HG02870 (cell line): ENCODE data around the gene FOSL1.

ENCODE experiments used
- ATAC-seq: cut with Tn5 transposase; IDR thresholded peaks from one replicate; pipeline ENCODE4 v1.9.1; 2021; ENCODE audit warnings: mild to moderate bottlenecking, moderate library complexity; ENCODE audit not compliant: unreplicated experiment

The FOSL1 gene

DNA sequence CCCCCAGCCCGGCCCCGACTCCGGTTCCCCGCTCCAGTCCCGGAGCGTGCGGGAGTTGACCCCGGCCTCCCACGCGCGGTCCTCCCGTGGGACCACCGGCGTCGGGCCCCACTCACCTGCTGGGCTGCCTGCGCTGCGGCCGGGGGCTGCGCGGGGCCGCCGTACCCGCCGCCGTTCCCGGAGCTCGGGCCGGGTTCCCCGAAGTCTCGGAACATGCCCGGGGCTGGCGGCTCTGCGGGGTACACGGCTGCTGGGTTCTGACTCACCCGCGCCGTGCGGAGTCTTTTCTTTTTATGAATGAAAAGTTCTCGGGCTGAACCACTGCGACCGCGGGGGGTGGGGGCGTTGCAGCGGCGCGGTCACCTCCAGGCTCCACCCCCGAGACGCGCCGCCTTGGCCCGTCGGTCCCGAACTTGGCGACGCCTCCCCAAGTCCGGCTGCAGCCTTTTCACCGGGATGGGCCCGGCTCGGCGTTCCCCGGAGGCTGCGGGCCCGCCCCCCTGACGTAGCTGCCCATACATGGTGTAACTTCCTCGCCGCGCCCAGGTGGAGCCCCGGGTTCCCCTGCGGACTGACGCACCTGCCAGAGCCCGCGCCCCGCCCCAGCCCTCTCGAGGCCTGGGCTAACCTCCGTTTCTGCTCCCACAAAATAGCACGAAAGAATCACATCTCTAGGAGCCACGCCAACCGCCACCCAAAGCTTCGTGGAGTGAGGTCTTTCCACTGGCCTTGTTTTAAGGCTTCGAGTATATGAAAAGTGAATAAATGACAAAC is at the start of gene FOSL1:
Gene FOSL1 (minus strand): TSS at position 264 of the 774 bp plus-strand sequence. CDS start 49 bp downstream, at position 215.
- peak; percentile 76 for ATAC-seq

DNA sequence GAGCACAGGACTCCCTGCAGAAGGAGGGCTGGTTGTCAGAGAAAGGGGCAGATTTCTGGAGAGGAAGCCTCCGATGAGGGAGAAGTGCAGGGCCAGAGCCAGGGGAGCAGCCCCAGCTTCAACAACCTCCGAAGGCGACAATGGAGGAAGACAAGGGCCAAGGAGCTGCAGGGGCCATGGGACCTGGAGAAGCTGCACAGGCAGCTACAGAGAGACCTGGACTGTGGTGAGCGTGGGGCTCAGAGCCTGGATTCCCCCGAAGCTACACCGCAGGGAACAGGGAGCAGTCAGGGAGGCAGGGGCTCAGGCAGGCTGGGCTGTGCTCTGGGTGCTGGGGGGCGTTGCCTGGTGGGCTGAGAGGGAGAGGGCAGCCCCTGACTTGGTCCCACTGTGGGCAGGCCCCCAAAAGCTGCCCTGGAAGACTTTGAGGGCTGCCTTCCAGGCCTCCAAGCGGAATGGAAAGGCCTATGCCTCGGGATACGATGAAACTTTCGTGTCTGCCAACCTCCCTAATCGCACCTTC is 47.5 kb upstream of the FOSL1 start:
- ATAC-seq, result no peak

DNA sequence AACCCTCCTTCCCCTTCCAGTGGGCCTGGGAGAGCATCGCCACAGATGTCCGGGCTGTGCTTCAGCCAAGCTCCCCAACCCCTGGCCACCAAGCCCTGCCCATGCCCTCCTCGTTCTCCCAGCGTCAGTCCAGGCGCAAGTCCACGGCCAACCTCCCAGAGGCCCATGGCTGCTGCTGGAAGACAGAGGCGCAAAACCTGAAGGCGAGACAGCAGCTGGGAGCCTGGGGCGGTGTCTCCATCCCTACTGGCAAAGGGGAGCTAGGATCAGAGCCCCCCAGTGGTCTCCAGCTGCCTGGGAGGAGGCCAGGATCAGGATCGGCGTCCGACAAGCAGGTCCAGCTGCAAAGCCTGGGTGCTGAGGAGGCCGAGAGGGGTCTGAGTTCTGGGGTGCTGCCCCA is 46.9 kb upstream of the FOSL1 start:
- no peak for ATAC-seq

DNA sequence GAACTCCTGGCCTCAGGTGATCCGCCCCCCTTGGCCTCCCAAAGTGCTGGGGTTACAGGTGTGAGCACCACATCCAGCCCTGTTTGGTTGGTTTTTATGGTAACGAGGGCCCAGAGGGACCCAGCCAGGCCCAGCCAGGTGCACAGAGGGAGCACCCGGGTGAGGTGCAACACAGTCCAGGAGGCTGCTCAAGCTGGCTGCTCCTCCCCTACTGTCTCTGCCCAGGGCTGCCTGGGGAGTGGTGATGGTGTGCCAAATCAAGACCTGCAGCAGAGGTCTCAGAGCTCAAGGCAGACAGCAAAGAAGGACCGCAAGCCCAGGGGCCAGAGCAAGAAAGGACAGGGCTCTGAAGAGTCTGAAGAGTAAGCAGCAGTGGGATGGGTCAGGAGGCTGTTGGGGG is 46.5 kb upstream of the FOSL1 start:
- ATAC-seq, result no peak

DNA sequence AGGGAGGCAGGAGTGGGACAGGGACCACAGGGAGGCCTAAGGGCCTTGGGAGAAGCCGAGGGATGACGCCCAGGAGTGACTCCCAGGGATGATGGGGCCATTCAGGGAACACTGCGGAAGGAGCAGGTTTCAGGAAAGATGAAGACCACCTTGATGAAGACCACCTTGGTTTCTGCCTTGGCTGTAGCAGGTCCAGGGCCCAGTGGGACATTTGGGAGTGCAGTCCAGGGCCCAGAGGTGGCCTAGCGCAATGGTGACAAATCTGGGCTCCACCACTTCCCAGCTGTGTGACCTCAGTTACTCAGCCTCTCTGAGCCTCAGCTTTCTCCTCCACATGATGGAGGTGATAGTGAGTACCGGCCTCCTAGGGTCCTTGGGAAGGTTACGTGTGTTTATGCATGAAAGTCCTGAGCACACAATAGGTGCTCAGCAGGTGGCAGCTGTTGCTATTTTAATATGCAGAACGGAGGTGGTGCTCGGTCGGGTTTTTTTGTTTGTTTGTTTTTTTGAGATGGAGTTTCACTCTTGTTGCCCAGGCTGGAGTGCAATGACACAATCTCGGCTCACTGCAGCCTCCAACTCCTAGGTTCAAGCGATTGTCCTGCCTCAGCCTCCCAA is 45.9 kb upstream of the FOSL1 start:
- no peak for ATAC-seq

DNA sequence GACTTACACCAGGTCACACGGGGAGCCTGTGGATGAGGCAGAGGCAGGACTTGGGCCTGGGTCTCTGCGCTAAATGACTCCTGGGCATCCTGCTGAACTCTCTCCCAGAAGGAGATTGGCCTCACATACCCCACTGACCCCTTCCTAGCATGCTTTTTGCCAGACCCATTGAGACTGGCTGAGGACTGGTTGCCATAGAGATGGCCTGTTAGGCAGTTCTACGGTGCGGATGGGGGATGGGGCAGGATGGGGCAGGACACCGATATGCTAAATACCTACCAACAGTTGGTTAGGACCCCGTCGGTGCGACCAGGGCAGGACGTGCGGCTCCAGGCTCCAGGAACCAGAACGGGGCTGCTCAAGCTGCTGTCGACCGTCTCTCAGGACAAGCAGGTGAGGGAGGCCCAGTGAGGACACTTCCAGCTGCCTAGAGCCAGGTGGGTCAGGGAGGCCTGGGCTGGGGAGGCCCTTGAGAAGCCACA is 45.3 kb upstream of the FOSL1 start, which contains the start of gene TSGA10IP:
Gene TSGA10IP (plus strand): TSS at position 51 of the 482 bp plus-strand sequence. CDS start 196 bp downstream, at position 247.
- ATAC-seq, result no peak

DNA sequence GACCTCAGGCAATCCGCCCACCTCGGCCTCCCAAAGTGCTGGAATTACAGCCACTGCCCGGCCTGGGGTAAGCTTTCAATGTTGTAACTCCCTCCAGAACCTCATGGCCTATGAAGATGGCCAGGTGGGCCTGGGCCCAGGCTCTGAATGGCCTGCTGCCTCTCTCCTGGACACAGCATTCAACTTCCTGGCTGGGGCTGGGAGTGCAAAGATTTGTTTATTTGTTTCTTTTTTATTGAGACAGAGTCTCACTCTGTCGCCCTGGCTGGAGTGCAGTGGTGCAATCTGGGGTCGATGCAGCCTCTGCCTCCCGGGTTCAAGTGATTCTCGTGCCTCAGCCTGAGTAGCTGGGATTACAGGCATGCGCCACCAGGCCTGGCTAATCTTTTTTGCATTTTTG is 44.6 kb upstream of the FOSL1 start:
- ATAC-seq, result no peak

DNA sequence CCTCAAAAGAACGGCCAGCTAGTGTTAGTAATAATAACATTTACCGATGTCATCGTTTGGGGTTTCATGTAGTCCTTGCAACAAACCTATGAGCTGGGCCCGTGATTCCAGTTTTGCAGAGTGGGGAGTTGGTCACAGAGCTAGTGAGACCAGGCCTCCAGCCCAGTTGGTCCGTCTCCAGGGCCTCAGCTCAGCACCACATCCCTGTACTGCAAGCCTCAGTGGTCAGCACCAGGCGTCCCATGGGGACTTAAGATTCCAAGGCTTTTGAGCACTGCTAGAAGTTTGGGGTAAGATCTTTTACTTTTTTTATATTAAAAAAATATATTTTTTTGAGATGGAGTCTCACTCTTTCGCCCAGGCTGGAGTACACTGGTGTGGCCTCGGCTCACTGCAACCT is 44.0 kb upstream of the FOSL1 start:
- no peak for ATAC-seq

DNA sequence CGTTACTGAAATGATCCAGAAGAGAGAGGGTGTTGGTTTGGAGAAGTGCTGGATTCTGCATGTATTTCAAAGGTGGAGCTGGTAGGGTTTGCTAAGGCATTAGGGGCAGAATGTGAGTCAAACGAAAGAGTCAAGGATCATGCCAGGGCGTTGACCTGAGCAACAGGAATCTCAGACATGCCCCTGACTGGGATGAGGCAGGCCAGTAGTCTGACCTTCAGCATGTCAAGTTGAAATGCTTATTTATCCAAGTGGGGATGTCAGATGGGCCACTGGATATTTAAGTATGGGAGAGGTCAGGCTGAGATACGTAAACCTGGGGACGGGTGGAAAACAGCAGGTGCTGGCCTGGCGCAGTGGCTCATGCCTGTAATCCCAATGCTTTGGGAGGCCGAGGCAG is 42.3 kb upstream of the FOSL1 start:
- no peak for ATAC-seq

DNA sequence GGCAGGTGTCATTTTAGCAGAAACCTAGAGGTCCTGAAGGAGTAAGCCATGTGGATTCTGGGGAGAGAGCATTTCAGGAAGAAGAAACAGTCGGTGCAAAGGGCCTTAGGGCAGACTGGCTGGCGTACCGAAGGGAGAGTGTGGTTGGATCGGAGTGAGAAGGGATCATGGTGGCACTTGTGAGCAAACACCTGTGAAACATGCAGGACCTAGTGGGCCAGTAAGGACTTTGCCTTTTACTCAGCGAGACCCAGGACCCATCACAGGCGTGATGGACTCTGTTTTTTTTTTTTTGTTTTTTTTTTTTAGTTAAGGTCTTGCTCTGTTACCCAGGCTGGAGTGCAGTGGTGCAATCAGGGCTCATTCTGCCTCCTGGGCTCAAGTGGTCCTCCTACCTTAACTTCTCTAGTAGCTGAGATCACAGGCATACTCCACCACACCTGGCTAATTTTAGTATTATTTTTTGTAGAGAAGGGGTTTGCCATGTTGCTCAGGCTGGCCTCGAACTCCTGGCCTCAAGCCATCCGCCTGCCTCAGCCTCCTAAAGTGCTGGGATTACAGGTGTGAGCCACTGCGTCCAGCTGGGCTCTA is 41.6 kb upstream of the FOSL1 start:
- no peak for ATAC-seq

DNA sequence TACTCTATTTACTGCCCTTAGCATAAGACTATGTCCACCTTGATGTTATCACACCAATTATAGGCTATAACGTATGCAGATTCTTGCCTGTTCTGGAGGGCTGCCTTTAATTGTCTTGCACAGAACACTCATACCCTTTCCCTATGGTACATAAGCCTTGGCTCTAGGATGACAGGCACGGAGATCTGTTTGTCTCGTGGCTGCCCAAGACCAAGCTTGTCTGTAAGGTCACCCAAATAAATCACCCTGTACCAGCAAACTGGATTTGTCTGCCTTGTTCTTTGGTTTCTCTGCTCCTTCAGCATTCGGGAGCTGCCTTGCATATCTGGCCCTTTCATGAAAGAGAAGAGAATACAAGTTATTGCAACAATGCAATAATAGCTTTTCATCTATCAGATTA is 37.6 kb upstream of the FOSL1 start:
- no peak for ATAC-seq

DNA sequence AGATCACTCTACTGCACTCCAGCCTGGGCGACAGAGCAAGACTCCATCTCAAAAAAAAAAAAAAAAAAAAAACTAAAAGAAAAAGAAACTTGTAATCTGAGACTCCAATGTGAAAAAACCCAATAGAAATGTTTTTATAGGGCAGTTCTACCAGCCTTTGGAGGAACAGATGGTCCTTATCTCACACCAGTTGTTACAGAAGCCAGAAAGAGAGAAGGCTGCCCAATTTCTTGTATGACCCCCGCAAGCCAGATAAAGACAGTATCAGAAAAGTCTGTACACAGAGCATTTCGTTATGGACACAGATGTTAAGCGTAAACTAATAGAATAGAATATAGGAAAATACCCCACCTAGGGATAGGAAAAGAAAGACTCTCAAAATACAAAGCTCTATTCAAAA is 33.8 kb upstream of the FOSL1 start:
- no peak for ATAC-seq

DNA sequence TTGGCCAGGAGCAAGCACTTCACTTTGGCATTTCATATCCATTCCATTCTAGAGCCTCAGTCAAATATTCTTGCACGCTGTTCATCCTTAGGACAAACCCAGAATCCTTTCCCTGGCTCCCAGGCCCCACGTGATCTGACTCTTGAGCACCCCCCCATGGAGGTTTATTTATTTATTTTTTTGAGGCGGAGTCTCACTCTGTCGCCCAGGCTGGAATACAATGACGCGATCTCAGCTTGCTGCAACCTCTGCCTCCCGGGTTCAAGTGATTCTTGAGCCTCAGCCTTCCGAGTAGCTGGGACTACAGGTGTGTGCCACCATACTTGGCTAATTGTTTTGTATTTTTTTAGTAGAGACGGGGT is 32.4 kb upstream of the FOSL1 start:
- ATAC-seq, result no peak

DNA sequence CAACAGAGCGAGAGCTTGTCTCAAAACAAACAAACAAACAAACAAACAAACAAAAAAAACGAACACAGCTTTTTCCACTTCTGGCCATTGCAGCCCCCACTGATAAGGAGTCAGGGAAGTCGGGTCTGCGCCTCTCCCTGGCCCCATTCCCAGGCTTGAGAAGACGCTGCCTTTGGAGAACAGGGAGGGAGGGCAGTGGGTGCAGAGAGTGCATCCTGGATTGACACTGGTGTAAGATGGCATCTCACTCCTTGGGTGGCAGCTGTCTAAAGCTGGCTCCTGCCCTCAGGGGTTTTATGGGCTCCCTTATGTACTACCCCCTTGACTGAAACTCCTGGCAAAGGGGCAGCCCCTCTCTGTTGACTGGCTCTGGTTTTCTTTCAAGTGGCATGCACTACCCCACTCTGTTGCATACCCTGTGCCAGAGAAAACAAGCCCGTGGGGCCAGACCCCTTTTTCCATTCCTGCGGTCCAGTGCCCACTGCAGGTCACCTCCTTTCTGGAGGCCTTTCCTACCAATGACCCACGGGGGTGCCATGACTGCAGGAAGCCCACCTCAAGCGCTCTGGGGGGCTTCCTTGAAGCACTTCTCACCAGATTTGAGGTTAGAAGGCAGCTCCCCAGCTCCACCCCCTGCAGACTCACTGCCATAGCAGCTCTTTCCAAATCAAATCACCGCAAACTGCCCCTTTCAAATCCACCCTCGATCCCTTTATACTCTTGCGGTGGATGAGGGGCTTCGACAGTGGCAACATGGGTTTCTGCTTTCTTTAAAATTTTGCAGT is 31.8 kb upstream of the FOSL1 start:
- ATAC-seq, result no peak

DNA sequence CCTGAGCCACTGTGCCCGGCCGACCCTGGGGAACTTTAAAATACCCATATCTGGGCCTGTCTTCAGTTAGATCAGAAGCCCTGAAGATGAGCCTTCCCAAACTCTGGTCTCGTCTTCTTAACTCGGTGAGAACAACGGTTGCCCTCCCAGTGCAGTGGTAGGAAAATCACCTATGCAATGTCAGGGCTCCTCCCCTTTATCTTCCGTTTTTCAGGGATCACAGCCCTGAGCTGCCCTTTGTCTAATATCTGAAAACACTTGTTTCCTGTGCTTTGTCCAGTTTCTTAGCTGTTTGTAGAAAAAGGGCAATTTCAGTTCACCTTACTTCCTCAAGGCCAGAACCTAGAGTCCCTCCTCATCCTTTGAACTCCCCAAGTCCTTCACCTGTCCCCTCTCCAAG is 28.5 kb upstream of the FOSL1 start:
- no peak for ATAC-seq

DNA sequence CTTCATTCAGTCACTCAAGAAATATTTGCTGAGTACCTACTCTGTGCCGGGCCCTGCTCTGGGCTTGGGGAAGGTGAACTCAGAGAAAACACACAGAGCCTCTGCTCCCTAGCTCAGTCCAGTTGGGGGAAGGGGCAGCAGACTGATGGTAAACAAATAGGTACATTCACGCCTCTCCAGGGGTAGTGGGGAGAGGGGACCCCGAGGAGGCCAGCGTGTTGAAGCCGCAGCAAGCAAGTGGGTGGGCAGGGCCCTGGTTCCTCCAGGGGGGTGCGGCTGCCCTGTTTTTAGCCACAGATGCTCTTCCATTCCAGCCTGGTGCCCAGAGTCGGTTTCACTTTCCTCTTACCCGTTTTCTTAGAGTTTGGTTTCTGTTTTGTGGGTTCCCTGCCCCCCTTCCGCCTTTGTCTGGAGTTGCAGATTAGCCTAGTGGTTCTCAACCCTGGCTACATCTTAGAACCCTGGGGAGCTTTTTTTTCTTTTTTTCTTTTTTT is 27.8 kb upstream of the FOSL1 start:
- ATAC-seq, result no peak

DNA sequence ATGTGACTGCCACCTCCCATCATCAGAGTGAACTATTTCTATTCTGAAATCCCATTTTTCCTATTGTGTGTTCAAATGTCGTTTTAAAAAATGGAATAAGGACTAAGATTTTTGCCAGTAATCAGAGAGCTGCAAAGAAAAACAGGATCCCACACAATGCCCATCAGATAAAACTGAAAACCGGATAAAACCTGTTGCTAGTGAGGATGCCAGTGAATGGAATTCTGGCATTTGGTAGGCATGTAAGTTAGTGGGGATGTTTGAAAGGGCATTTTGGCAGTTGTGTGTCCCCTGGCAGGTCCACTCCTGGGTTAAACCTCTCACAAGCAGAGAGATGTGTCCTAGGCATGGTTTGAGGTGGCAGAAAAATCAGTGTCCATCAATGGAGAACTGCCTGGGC is 25.2 kb upstream of the FOSL1 start:
- no peak for ATAC-seq

DNA sequence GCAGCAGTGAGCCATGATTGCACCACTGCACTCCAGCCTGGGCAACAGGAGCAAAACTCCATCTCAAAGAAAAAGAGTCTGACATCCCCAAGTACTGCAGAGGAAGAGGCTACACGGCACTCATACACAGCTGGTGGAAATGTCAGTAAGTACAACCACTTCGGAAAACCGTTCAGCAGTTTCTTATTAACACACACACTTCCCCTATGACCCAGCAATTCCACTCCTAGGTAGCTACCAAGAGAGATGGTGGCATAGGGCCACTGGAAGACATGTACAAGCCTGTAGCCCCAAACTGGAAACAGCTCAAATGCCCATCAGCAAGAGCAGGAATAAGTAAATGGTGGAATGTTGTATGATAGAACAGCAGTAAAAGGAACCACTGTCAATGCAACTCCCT is 22.4 kb upstream of the FOSL1 start:
- no peak for ATAC-seq

DNA sequence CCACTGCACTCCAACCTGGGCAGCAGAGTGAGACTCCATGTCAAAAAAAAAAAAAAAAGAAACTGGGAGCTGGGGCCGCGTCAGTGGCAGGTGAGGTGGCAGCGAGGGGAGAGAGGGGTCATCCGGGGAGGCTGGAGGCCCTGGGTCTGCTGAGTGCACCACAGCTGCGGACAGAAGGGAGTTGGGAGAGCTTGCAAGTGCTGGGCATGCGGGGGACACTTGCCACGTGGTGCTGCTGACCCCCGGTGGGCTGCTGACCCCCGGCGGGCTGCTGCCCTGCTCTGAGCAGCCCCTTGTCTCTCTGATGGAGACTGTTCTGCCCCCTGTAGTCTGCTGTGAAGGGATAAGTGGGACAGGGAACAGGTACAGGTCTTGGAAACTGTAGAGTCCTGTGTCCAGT is 21.7 kb upstream of the FOSL1 start:
- no peak for ATAC-seq

DNA sequence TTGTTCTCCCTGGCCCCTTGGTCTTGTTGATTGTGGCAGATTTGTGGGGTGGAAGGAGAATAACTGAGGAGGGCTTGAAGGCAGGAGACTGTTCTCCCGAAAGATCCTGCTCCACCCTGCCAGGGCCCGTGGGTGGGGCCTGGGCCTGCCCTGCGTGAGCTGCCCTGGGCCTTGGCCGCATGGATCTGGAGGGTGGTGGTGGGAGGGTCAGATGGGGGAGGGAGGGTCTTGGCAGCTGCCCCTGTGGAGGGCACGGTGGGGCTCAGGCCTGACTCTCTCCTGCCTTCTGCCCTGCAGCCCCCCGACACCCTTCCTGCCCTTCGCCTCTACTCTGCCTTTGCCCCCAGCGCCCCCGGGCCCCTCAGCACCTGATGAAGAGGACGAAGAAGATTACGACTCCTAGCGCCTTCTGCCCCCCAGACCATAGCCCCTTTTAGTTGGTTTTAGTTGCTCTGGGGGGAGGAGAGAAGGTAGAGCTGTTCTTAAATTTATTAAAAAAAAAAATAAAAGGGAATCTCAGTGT is 20.9 kb upstream of the FOSL1 start:
- no peak for ATAC-seq

DNA sequence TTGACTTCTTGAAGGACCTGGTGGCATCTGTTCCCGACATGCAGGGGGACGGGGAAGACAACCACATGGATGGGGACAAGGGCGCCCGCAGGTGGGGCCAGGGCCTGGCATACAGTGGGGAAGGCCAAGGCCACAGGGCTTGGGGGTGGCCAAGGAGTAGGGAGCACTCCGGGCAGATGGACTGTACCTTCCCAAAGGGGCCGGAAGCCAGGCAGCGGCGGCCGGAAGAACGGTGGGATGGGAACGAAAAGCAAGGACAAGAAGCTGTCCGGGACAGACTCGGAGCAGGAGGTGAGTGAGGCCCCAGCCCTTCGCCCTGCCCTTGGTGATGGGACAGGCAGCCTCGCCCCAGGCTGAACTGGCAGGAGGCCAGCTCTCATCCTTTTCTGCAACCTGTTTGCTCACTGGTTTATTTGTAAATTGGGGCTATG is 20.2 kb upstream of the FOSL1 start:
- ATAC-seq, result no peak
